Dermis lymphatic vessel endothelial cell (primary cell): ENCODE results near the gene CFP. TPM values are rescaled to one million over a fixed set of nuclear protein-coding genes. Genes with fewer than 3 reads are reported as not detected.

Experiments
- total RNA-seq: library from RNA; depleted of rRNA; stranded (reverse); fragments of >200 nt; gene quantifications from 2 replicates; pipeline ENCODE4 v1.2.1, GENCODE V29; 2014

Gene CFP
- 0.09 and 0.11 TPM in 2 replicates for total RNA-seq

DNA sequence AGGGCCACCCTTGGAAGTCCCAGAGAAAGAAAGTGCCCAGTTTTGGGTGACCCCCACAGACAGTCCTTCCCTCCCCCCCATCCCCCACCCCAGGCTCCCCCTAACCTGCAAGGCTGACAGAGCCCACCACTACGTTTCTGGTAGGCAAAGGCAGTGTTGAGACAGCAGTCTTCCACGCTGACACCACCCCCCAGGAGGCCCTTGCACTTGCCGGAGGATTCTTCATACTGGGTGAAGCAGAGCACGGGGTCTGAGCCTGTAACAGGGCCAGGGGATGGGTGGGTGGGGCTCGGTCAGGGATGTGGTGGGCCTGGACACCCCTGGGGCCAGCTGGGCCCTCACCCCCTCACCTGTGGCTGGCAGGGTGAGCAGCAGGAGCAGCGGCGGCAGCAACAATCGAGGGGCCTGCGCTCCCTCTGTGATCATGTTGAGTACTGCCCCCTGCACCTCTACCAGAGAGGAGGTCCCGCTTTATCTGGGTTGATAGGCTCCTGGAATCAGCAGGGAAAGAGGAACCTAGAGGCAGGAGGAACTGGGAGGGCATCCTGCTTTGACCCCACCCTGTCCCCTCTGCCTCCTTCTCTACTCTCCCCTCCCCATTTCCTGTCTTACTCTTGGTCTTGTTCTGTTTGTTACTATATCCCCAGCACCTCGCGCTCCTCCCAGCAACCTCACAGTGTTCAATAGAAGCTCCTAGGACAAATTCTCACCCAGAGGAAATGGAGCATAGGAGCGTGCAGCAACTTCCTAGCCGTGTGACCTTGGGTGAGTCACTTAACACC is at the start of gene CFP:
Gene CFP (minus strand): TSS at position 512 of the 782 bp plus-strand sequence. CDS start 86 bp downstream, at position 426.

DNA sequence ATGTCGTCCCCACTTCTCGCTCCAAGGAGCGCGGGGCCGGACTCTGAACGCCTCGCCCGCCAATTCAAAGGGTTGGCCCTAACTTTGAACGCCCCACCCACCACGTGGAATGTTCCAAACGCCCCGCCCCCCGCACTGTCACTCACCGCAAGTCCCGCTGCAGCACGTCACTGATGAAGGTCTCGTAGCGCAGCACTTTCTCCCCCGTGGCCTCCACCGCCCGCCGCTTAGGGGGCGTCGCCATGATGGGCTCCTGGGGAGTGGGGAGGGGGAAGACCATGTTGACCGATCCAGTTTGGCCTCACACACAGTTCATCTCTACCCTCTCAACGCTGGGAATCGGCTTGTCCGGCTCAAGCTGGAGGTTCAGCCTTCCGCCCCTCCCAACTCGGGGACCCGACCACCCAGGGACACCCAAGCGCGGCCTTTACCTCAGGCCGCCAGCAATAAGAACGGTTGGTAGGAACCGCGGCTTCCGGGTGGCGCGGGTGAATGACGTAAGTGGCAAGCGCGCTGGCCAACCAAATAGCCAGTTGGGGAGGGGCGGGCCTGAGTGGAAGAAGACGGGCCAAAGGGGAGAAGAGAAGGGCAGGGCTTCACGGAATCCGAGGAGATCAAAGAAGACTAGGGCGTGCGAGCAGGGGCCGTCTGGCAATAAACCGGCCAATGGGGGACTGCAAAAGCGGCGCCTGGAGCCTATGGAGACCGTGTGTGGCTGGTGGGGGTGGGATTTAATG is 29.1 kb upstream of the CFP start, which contains the start of gene UXT:
Gene UXT (minus strand): TSS at position 497 of the 737 bp plus-strand sequence. CDS start 253 bp downstream, at position 244.

DNA sequence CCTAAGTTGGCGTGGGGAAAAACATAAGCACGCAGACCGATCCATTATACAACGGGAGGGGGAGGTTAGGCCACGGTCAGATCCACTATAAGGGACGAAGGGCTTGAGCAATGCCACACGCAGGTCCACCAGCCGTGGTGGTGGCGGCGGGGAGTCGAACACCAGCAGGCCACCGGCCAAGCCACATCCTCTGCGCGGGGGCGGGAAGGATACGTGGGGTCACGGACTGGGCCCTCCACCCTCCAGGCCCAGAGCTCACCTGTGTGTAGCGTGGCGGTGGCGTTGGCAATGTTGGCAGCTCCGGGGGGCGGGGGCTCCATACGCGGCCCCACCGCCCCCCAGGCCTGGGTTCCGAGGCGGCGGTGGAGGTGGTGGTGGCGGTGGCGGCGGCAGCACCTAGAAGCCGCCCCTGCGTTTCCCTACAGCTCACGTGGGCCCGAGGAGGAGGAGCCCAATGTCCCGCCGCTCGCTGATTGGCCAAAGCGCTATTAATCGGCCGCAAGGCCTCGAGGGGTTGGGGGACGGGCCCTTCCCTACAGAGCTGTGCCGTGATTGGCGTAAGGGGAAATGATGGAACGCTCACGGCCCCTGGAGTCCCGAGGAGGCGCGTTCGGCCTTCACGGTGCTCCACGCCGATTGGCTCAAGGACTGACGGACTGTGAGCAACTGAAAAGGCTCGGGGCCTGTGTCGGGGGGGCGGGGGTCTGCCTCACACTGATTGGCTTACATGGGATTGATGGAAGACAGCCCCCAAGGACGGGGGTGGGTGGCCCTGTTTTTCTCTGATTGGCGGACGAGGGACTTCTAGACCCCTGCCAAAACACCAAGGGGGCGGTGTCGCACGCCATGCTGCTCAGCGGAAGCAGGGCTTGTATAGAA is 20.7 kb upstream of the CFP start, which contains the start of gene ELK1:
Gene ELK1 (minus strand): TSS at position 400 of the 879 bp plus-strand sequence. CDS start 9,122 bp downstream, outside the sequence.

DNA sequence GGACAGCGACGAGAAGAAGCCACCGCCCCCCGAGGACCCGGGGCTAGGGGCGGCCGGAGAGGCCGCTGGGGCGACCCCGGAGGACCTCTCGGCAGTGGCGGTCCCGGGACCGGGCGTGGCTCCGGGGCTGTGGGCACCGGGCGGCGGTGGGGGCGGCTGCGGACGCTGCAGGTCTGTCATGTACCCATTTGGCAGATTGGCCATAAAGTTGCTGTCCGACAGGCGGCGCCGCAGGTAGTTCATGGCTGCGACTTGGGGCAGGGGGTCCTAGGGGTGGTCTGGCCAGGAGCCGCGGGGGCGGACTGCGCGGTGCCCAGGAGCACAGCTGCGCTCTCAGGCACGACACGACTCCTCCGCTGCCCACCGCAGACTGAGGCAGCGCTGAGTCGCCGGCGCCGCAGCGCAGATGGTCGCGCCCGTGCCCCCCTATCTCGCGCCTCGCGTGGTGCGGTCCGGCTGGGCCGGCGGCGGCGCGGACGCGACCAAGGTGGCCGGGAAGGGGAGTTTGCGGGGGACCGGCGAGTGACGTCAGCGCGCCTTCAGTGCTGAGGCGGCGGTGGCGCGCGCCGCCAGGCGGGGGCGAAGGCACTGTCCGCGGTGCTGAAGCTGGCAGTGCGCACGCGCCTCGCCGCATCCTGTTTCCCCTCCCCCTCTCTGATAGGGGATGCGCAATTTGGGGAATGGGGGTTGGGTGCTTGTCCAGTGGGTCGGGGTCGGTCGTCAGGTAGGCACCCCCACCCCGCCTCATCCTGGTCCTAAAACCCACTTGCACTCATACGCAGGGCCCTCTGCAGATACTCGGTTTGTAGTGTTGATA is 10.0 kb downstream of the CFP start, which contains the start of gene SYN1:
Gene SYN1 (minus strand): TSS at position 372 of the 817 bp plus-strand sequence. CDS start 129 bp downstream, at position 243.

DNA sequence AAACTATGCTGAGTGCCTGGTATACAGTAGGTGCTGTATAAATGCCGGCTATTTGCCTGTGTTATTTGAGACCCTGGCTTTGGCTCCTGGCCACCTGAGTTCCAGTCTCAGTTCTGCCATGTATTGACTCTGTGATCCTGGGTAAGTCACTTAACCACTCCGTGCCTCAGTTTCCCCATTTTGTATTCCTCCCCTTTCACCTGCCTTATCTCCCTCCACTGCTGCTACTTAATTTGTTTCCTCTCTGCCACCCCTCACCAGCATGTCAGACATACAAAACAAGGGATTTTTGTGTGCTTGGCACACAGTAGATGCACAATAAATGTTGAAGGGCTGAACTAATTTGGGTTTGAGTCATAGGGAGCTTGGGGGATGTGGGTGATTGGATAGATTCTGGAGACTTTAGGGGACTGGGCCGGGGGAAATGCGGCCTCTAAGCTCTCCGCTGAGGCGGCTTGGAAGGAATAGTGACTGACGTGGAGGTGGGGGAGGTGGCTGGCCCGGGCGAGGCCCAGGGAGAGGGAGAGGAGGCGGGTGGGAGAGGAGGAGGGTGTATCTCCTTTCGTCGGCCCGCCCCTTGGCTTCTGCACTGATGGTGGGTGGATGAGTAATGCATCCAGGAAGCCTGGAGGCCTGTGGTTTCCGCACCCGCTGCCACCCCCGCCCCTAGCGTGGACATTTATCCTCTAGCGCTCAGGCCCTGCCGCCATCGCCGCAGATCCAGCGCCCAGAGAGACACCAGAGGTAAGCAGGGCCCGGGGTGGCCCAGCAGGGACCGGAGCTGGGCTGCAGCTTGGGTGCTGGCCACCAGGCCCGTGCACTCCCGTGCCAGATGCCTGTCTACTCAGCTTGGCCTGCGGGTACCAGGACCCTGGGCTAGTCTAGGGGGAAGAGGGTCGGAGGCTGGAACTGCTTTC is 47.7 kb downstream of the CFP start, which contains the start of gene TIMP1:
Gene TIMP1 (plus strand): TSS at position 706 of the 917 bp plus-strand sequence. CDS start 980 bp downstream, outside the sequence.

Other genes starting within 250 kb of the CFP start
- gene ZNF41, start 146.7 kb downstream of the CFP start, total RNA-seq = 8.3 and 15.4 TPM in 2 replicates
- 8.4 and 8.6 TPM in 2 replicates for gene ARAF, start 68.7 kb downstream of the CFP start, total RNA-seq
- gene TIMP1, start 47.5 kb downstream of the CFP start, total RNA-seq = 103 and 210 TPM in 2 replicates
- under 0.01 and 0.17 TPM in 2 replicates for gene SYN1, start 10.1 kb downstream of the CFP start, total RNA-seq
- 10.3 and 10.9 TPM in 2 replicates for gene ELK1, start 20.6 kb upstream of the CFP start, total RNA-seq
- 142 and 175 TPM in 2 replicates for gene UXT, start 29.2 kb upstream of the CFP start, total RNA-seq
- 3.6 and 4.8 TPM in 2 replicates for gene ZNF81, start 207.0 kb upstream of the CFP start, total RNA-seq